Measurements from ENCODE around the gene DLG5.

Gene DLG5, protein sequence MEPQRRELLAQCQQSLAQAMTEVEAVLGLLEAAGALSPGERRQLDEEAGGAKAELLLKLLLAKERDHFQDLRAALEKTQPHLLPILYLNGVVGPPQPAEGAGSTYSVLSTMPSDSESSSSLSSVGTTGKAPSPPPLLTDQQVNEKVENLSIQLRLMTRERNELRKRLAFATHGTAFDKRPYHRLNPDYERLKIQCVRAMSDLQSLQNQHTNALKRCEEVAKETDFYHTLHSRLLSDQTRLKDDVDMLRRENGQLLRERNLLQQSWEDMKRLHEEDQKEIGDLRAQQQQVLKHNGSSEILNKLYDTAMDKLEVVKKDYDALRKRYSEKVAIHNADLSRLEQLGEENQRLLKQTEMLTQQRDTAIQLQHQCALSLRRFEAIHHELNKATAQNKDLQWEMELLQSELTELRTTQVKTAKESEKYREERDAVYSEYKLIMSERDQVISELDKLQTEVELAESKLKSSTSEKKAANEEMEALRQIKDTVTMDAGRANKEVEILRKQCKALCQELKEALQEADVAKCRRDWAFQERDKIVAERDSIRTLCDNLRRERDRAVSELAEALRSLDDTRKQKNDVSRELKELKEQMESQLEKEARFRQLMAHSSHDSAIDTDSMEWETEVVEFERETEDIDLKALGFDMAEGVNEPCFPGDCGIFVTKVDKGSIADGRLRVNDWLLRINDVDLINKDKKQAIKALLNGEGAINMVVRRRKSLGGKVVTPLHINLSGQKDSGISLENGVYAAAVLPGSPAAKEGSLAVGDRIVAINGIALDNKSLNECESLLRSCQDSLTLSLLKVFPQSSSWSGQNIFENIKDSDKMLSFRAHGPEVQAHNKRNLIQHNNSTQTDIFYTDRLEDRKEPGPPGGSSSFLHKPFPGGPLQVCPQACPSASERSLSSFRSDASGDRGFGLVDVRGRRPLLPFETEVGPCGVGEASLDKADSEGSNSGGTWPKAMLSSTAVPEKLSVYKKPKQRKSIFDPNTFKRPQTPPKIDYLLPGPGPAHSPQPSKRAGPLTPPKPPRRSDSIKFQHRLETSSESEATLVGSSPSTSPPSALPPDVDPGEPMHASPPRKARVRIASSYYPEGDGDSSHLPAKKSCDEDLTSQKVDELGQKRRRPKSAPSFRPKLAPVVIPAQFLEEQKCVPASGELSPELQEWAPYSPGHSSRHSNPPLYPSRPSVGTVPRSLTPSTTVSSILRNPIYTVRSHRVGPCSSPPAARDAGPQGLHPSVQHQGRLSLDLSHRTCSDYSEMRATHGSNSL (N-terminal part only)

DNA sequence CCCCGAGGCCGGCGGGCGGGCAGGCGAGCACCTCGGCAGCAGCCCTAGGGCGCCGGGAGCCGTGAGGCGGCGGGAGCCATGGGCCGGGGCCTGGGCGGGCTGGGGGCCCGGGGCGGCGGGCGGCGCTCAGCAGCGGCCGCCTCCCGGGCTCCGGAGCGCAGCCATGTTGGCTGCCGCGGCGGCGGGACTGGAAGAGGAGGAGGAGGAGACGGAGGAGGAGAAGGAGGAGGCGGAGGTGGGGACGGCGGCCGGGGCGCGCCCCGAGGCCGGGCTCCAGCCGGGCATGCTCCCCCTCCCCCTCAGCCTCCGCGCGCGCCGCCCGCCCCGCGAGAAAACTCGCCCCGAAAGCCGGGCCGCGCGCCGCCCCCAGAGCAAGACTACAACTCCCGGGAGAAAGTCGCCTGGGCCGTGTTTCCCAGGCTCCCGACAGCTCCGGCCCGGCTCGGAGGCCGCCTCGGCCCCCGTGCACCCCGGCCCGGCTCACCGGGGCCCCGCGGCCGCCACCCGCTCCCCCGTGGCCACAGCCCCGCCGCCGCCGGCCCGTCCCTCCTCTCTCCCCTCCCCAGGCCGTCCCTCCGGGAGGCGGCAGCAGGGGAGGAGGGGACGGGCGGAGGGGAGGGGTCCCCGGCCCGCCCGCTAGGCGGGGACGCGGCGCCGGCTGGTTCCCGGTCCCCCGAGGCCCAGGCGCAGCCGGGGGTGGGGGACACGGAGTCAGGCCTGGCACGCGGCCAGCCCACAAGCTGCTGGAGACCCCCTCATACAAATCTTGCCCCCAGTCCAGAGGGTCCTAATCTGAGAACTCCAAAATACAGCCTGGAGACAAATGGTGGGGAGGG lies at the start of gene DLG5:
DLG5 (minus strand) TSS at position 190 of the 836 bp plus-strand sequence. CDS start 235 bp downstream, outside the sequence.
- no peak for DNase-seq

- no peak for DNase-seq
These were observed 48.6 kb upstream of the DLG5 start for GRCh38 chr10:77975086-77975666.

- DNase-seq = no peak
These were observed 48.0 kb upstream of the DLG5 start for GRCh38 chr10:77974396-77975074.

DNA sequence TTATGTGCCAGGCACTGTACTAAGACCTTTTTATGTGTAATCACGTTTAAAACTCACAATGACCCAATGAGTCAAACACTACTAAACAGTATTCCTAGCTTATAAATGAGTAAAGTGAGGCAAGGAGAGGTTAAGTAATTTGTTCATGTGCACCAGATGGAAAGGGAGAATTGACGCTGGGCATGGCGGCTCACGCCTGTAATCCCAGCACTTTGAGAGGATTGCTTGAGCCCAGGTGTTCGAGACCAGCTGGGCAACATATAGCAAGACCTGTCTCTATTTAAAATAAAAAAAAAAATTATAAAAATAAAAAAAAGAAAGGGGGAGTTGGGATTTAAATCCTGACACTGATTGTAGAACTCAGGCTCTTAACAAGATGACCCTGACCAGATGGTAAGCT lies 46.7 kb upstream of the DLG5 start:
- DNase-seq = no peak

DNA sequence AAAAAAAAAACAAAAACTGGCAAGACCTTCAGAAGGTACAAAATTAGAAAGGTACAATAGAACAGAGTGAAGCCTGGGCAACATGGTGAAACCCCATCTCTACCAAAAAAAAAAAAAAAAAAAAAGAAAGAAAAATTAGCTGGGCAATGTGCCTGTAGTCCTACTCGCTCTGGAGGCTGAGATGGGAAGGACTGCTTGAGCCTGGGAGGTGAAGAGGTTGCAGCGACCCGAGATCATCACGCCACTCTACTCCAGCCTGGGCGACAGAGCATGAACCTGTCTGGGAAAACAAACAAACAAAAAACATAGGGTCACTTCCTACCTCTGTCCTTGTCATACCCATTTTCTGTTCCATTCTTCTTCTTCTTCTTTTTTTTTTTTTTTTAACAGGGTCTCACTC lies 45.6 kb upstream of the DLG5 start:
- no peak for DNase-seq

GRCh38 chr10:77971804-77972144 lies 45.2 kb upstream of the DLG5 start:
- DNase-seq = no peak

DNA sequence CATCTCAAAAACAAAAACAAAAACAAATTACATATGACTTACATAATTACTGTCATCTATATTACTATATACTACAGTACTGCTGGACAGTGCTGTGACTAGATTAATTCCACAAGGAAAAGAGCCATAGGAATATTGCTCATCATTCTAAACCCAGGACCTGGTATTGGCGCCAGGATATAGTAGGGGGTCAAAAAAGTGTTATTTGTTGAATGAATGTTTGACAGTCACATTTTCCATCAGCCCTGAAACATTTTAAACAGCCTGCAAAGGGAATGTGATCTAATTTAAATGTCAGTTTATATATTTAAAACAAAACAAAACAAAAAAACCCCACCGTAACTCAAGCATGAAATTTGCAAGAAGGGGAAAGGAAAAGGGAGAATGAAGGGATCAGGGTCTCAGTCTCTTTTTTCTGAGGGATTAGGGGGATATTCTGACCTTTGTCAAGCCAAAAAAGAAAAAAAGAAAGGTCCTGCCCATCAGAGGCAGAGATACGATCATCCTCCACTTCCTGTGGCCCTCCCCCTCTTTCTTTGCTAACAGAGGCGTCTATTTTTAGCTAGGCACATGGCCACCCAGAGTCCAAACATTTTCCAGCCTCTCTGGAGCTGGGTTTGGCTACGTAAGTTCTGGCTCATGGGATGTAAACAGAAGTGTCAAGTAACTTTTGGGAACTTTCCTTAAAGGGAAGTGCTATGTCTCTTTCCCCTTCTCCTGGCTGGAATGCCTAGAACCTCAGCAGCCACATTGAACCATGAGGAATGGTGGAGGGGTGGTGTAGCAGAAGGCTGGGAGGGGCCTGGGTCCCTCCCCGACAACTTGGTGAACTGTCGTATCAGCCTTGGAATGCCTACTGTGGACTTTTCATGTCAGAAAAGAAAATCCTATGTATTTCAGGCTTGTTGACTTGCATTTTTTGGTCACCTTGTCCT lies 44.6 kb upstream of the DLG5 start:
- no peak for DNase-seq

GRCh38 chr10:77969114-77969513 lies 42.6 kb upstream of the DLG5 start:
- DNase-seq = no peak

- no peak for DNase-seq
These were observed 41.1 kb upstream of the DLG5 start for GRCh38 chr10:77967611-77968022.

- DNase-seq = no peak
These were observed 38.7 kb upstream of the DLG5 start for GRCh38 chr10:77965294-77965693.

DNA sequence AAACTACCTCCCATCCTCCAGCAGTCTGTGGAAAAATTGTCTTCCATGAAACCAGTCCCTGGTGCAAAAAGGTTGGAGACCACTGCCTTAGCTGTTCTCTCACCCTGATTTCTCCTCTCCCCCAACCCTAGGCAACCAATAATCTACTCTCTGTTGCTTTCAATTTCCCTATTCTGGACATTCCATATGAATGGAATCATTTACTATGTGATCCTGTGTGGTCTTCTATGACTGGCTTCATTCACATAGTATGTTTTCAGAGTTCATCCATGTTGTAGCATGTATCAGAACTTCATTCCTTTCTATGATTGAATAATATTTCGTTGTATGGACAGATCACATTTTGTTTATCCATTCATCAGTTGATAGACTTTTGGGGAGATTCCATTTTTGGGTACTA lies 38.3 kb upstream of the DLG5 start:
- no peak for DNase-seq

DNA sequence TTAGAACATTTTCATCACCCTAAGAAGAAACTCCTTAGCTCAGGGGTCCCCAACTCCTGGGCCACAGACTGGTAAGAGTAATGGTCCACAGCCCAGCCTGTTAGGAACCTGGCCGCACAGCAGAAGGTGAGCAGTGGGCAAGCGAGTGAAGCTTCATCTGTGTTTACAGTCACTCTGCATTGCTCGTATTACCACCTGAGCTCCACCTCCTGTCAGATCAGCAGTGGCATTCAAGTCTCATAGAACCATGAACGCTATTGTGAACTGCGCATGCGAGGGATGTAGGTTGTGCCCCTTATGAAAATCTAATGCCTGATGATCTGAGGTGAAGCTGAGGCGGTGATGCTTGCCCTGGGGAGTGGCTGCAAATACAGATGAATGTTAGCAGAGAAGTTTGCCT lies 37.3 kb upstream of the DLG5 start:
- DNase-seq = no peak

DNA sequence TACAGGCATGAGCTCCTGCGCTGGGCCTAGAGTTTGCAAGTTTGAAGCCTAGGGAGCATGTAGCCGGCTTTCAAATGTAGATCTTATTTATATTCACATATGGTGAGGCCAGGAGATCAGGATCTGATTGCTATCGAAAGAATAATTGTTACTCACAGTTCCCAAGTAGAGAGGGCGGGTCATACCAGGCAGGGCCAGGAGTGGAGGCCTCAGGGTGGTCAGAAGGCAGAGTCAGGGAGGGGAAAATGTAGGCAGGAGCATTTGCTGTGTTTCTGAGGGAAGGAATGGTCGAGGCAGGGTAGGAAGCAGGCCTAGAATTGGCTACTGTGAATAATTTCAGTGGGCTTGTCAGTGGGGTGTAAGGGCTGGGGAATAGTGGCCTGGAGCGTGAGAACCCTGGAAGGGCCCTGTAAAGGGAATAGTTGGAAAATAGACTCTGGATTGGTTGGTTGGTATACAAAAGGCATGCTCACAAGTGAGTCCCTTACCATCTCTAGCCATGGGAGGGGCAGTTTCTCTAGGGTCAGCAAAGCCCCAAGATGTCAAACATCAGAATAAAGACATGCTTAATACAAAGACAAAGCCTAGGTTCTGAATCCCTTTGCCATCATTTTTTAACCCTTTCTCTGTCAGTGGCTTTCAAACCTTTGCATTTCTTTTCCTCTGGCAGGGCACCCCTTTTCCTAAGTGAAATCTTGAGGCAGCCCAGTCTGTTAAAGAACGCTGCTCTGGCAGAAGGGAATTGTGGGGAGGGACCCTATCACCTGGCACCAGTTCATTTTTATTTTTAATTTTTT lies 36.0 kb upstream of the DLG5 start:
- no peak for DNase-seq

DNA sequence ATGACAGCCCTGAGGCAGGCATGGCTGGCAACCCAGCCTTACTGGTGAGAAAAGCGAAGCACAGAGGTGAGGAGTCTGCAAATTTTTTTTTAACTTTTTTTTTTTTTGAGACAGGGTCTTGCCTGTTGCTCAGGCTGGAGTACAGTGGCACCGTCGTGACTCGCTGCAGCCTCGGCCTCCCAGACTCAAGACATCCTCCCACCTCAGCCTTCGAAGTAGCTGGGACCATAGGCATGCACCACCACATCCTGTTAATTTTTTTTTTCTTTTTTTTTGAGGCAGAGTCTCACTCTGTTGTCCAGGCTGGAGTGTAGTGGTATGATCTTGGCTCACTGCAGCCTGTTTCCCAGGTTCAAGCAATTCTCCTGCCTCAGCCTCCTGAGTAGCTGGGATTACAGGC lies 35.1 kb upstream of the DLG5 start:
- no peak for DNase-seq

DNA sequence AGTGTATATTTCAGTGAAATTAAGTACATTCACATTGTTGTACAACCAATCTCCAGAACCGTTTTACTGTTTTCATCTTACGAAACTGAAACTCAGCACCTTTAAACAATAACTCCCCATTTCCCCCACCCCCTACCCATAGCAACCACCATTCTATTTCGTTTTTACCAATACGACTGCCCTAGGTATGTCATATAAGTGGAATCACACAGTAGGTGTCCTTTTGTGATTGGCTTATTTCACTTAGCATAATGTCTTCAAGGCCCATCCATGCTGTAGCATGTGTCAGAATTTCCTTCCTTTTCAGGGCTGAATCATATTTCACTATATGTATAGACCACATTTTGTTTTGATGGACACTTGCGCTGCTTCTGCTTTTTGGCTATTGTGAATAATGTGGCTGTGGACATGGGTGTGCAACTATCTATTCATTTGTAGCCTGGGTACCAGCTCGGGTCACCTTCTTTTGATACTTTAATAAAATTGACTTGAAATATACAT lies 34.3 kb upstream of the DLG5 start:
- no peak for DNase-seq

DNA sequence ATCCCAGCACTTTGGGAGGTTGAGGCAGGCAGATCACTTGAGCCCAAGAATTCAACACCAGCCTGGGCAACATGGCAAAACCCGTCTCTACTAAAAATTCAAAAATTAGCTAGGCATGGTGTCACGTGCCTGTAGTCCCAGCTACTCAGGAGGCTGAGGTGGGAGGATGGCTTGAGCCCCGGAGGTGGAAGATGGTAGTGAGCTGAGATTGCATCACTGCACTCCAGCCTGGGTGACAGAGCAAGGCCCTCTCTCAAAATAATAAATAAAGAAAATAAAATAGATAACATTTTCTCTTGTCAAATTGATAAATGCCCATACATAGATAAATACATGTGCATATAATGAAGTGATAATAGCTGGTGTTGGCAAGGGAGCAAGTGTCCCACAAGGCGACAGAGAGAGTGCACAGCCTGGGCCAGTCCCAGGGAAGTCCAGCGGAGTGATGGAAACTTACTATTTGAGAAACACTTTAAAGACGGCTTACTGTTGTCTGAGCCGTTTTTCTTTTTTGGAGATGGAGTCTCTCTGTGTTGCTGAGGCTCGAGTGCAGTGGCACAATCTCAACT lies 33.4 kb upstream of the DLG5 start:
- DNase-seq = no peak

GRCh38 chr10:77959384-77959783 lies 32.8 kb upstream of the DLG5 start:
- DNase-seq = no peak

DNA sequence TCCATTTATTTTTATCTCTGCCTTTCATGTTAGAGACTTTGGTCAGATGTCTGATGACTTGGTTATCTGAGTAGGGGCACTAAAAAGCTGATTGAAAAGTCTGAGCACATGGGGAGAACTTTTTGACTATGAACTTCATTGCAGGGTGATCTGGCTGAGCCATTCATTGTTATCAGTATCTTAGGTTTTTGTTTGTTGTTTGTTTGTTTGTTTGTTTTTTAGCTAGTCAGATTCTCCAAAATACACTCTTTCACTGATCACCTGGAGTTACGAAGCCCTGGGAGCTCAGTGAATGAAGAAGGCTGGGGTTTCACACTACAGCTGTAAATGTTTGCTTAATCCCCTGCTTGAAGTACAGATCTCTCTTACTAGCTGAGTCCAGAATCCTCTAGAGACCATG lies 28.6 kb upstream of the DLG5 start:
- no peak for DNase-seq

GRCh38 chr10:77949167-77949566 lies 22.6 kb upstream of the DLG5 start:
- no peak for DNase-seq
